OCI-LY7 (cell line): ENCODE data around the gene ZNRF3. TPM values are rescaled to one million over a fixed set of nuclear protein-coding genes. Genes with fewer than 3 reads are reported as not detected.

ENCODE experiments used
- BruUV-seq: library from RNA; stranded (reverse); fragments of 400-500 nt; replicated peaks from 2 replicates; lab custom pipeline; 2021; lab: Mats Ljungman, UMichigan
- CTCF ChIA-PET: fragments of 300-600 bp; sonication (Branson Sonifier 250); formaldehyde crosslinking; loops from one replicate; lab custom pipeline; 2022; ENCODE audit warnings: antibody characterized with exemption; ENCODE audit not compliant: unreplicated experiment; lab: Charles Lee
- POLR2A ChIA-PET: fragments of 300-600 bp; sonication (Branson Sonifier 250); formaldehyde crosslinking; loops from one replicate; lab custom pipeline; 2022; ENCODE audit warnings: antibody characterized with exemption; lab: Charles Lee
- DNase-seq: peaks from one replicate; pipeline ENCODE4 v3.0.0-alpha.2; 2015; ENCODE audit warnings: low spot score
- H2AFZ ChIP-seq: fragments of 200-600 bp; sonication (generic), shearing (Covaris generic); 2 replicates; pipeline ENCODE4 v1.6.1; 2014; ENCODE audit warnings: mild to moderate bottlenecking, antibody characterized with exemption, low read length, moderate library complexity
- H3K27ac ChIP-seq: fragments of 200-600 bp; sonication (generic); 2 replicates; pipeline ENCODE4 v1.5.1; 2014; ENCODE audit warnings: mixed run types, low read depth, mild to moderate bottlenecking, moderate library complexity, low read length, inconsistent platforms; ENCODE audit not compliant: poor library complexity, severe bottlenecking
- H3K36me3 ChIP-seq: fragments of 200-600 bp; sonication (generic); 2 replicates; pipeline ENCODE4 v1.6.1; 2014; ENCODE audit warnings: mild to moderate bottlenecking, antibody characterized with exemption, low read length, moderate library complexity, mixed read lengths; ENCODE audit not compliant: insufficient read depth
- H3K4me1 ChIP-seq: fragments of 200-600 bp; sonication (generic); 2 replicates; pipeline ENCODE4 v1.5.1; 2014; ENCODE audit warnings: mild to moderate bottlenecking, low read length; ENCODE audit not compliant: insufficient read depth, poor library complexity, severe bottlenecking
- H3K4me2 ChIP-seq: fragments of 200-600 bp; sonication (generic); 2 replicates; pipeline ENCODE4 v1.6.1; 2014; ENCODE audit warnings: mild to moderate bottlenecking, low read length
- H3K4me3 ChIP-seq: fragments of 200-600 bp; sonication (generic); 2 replicates; pipeline ENCODE4 v1.5.1; 2014; ENCODE audit warnings: mild to moderate bottlenecking, low read depth, low read length; ENCODE audit not compliant: poor library complexity, severe bottlenecking
- H3K79me2 ChIP-seq: fragments of 200-600 bp; sonication (generic); 2 replicates; pipeline ENCODE4 v1.6.1; 2016; ENCODE audit warnings: low read depth, mild to moderate bottlenecking, low read length, moderate library complexity, mixed read lengths; ENCODE audit not compliant: insufficient read depth
- H3K9me2 ChIP-seq: fragments of 200-600 bp; sonication (generic); 2 replicates; pipeline ENCODE4 v1.6.1; 2016; ENCODE audit warnings: mild to moderate bottlenecking, low read length, mixed read lengths; ENCODE audit not compliant: insufficient read depth
- H3K9me3 ChIP-seq: fragments of 200-600 bp; sonication (generic); 2 replicates; pipeline ENCODE4 v1.6.1; 2014; ENCODE audit warnings: mild to moderate bottlenecking, mixed run types, low read length, mixed read lengths
- H4K20me1 ChIP-seq: fragments of 200-600 bp; sonication (generic); 2 replicates; pipeline ENCODE4 v1.6.1; 2014; ENCODE audit warnings: mild to moderate bottlenecking, antibody characterized with exemption, low read length, moderate library complexity, mixed read lengths; ENCODE audit not compliant: insufficient read depth
- EZH2phosphoT487 ChIP-seq: fragments of 200-600 bp; sonication (generic); IDR thresholded peaks from 2 replicates; pipeline ENCODE4 v1.6.1; 2018; ENCODE audit warnings: low read depth, borderline replicate concordance, mild to moderate bottlenecking, mixed run types, antibody characterized with exemption, low read length, moderate library complexity, mixed read lengths
- intact Hi-C: fragments of 100-400 bp; cut with micrococcal nuclease; formaldehyde crosslinking; loops from one replicate; pipeline ENCODE4 v1.10.0; 2022; ENCODE audit not compliant: unreplicated experiment
- total RNA-seq, 2 experiments: library from RNA; depleted of rRNA in 1 of 2; stranded (reverse); fragments of >200 nt in 1 of 2; shearing (Covaris generic) in 1 of 2; gene quantifications; 2 replicates each; pipeline ENCODE4 v1.2.3, GENCODE V29; 2014 to 2022
- TF ChIP-seq, protein P1 (sequence below): fragments of 200-600 bp; sonication (generic); conservative IDR thresholded peaks from 2 replicates; pipeline ENCODE4 v1.5.1; 2014; ENCODE audit warnings: mild to moderate bottlenecking, antibody characterized with exemption, low read length, moderate library complexity, mixed read lengths

The ZNRF3 gene
- total RNA-seq, 2 experiments from 2014 or later, result 3.6 to 3.9 TPM

DNA sequence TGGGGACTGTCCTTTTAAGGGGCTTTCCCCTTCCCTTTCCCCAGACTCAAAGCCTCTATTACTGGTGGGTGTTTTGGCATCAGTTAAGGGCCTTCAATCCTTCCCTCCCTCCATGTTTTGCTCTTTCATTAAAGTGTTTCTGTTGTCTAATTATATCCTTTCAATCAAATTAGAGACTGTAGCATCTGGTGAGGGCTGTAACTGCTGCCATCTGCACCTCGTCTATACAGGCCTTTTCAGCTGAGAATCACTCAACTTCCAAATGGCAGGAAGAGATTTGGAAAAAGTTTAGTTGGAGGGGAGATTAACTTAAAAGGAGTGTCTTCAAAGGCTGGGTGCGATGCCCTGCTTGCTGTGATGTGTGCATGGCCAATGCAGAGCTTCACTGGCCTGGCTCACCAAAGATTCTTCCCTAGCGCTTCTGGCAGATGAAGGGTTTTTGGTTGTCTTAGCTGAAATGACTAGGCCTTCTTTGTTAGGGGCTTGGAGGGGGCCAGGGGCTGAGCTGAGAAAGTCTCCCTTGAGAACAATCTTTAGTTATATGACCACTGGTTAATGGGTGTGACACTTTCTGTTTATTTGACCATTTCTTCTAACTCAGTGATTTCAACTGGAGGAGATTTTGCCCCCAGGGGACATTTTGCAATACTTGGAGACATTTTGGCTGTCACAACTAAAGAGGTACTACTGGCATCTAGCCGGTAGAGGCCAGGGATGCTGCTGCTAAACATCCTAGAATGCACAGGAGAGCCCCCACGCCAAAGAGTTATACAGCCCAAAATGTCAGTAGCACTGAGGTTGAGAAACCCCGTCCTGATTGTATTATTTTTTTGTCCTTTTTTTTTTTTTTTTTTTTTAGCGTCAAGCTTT, 197.0 kb downstream of the ZNRF3 start:
- POLR2A ChIA-PET, result no interaction called here
- no peak overlapping the region for H3K4me3 ChIP-seq
- H3K36me3 ChIP-seq, result no peaks in the 10 kb centered on the region
- no peaks in the 10 kb centered on the region for H3K79me2 ChIP-seq
- intact Hi-C loops, result no loop called here
- no TSS peak for BruUV-seq
- CTCF ChIA-PET, result no interaction called here
- H3K9me2 ChIP-seq, result no peaks in the 10 kb centered on the region
- H2AFZ ChIP-seq, result no peak overlapping the region
- H3K4me2 ChIP-seq, result no peak overlapping the region
- no peaks in the 10 kb centered on the region for H3K9me3 ChIP-seq
- no peak overlapping the region for H3K27ac ChIP-seq
- H3K4me1 ChIP-seq, result no peaks in the 10 kb centered on the region
- TF ChIP-seq EZH2phosphoT487, result no peak
- TF ChIP-seq, protein P1, sequence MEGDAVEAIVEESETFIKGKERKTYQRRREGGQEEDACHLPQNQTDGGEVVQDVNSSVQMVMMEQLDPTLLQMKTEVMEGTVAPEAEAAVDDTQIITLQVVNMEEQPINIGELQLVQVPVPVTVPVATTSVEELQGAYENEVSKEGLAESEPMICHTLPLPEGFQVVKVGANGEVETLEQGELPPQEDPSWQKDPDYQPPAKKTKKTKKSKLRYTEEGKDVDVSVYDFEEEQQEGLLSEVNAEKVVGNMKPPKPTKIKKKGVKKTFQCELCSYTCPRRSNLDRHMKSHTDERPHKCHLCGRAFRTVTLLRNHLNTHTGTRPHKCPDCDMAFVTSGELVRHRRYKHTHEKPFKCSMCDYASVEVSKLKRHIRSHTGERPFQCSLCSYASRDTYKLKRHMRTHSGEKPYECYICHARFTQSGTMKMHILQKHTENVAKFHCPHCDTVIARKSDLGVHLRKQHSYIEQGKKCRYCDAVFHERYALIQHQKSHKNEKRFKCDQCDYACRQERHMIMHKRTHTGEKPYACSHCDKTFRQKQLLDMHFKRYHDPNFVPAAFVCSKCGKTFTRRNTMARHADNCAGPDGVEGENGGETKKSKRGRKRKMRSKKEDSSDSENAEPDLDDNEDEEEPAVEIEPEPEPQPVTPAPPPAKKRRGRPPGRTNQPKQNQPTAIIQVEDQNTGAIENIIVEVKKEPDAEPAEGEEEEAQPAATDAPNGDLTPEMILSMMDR, result no peak
- DNase-seq, result no peak
- no peaks in the 10 kb centered on the region for H4K20me1 ChIP-seq

DNA sequence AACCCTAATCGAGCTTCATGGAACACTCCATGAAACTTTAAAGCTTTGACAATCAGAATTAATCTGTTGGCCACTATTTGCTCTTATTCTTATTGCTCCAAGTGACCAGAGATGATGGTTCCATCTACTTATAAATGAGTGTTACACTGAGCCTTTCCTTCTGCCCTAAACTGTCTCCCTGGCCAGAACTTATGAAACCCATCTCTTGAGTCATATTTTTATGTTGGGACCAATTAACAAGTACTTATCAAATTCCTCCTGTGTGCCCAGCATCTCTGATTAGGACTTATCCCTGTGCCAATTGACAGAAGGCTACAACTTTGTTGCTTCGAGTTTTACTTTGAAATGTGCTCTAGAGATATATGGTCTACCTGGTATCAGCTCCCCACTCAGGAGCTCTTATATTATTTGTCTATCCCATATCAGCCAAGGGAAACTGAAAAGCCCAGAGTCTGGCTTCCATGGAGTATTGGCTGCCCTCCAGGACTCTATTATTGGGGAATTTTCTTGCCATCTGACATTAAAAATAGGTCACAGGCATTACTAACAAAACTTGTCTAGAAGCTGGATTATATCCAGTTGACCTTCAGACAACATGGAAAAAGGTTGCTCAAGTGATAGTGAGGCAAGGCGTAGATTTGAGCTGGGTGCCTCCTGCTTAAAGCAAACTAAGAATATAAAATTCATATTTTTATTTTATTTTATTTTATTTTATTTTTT, 198.3 kb downstream of the ZNRF3 start:
- Histone ChIP-seq H3K9me2 (no peaks in the 10 kb centered on the region), H4K20me1 (no peaks in the 10 kb centered on the region), H2AFZ (no peak overlapping the region), H3K4me2 (no peak overlapping the region), H3K36me3 (no peaks in the 10 kb centered on the region), H3K27ac (no peak overlapping the region), H3K9me3 (no peaks in the 10 kb centered on the region), H3K79me2 (no peaks in the 10 kb centered on the region), H3K4me1 (no peaks in the 10 kb centered on the region), H3K4me3 (no peak overlapping the region)
- no peak for DNase-seq
- intact Hi-C loops, result no loop called here
- no TSS peak for BruUV-seq
- CTCF ChIA-PET, result no interaction called here
- POLR2A ChIA-PET, result interaction anchor here (0.9 kb wide), 1 partner anchor 91 kb away, joined by 3 read pairs; no protein-coding TSS in a partner anchor
- TF ChIP-seq EZH2phosphoT487, result no peak
- TF ChIP-seq, protein P1, result no peak
